ENCODE results near the gene MGLL. TPM values are rescaled to one million over a fixed set of nuclear protein-coding genes. Genes with fewer than 3 reads are reported as not detected.

The MGLL gene
- total and polyA plus RNA-seq, 4 donors = 9.4 to 277 (median 74.2) TPM

- no peak for DNase-seq (ENCODE audit: low spot score)
- no peak overlapping the region for H3K4me3 ChIP-seq (ENCODE audit: low read depth in 1 of 3, low read length in 3 of 3)
- H3K4me1 ChIP-seq (ENCODE audit: control insufficient read depth in 4 of 4, insufficient read depth in 4 of 4, low read length in 3 of 4) = peaks cover 0 to 5% (median 0%) of the 10 kb centered on the region in 4 donors
- peaks cover 3 to 20% (median 12%) of the 10 kb centered on the region in 4 donors for H3K36me3 ChIP-seq (ENCODE audit: control insufficient read depth in 4 of 4, insufficient read depth in 3 of 4, low read depth in 1 of 4, low read length in 3 of 4)
- TF ChIP-seq EGR1 (IDR thresholded peaks at IDR 0.05; ENCODE audit: low read depth in 2 of 2) (no peak), REST (IDR thresholded peaks at IDR 0.05) (no peak), GABPA (IDR thresholded peaks at IDR 0.05 in 1 of 2, conservative IDR thresholded peaks at IDR 0.05 in 1 of 2) (no peak), RXRA (IDR thresholded peaks at IDR 0.05) (no peak), MAX (IDR thresholded peaks at IDR 0.05) (no peak), ATF3 (IDR thresholded peaks at IDR 0.05) (no peak), CTCF (IDR thresholded peaks at IDR 0.05; ENCODE audit: low read depth, low read length, missing input control) (no peak), YY1 (IDR thresholded peaks at IDR 0.05) (no peak), HNF4G (IDR thresholded peaks at IDR 0.05) (no peak), JUND (IDR thresholded peaks at IDR 0.05) (no peak), ZBTB33 (IDR thresholded peaks at IDR 0.05) (no peak)
- H3K9me3 ChIP-seq (ENCODE audit: control insufficient read depth in 4 of 4, low read length in 3 of 4) = no peaks in the 10 kb centered on the region
- no peaks in the 10 kb centered on the region for H3K27me3 ChIP-seq (ENCODE audit: control insufficient read depth in 4 of 4, insufficient read depth in 4 of 4, low read length in 3 of 4)
- WGBS = 88% methylated on average over 4 of the region's 4 CpGs
- H3K9ac ChIP-seq (ENCODE audit: low read depth in 1 of 2, low read length in 2 of 2) = no peak overlapping the region
- H3K27ac ChIP-seq (ENCODE audit: low read depth in 1 of 2, low read length in 2 of 2) = no peak overlapping the region
Measured at GRCh38 chr3:127690106-127690505, 132.2 kb downstream of the MGLL start.

- no peak overlapping the region for H3K27ac ChIP-seq (ENCODE audit: low read depth in 1 of 2, low read length in 2 of 2)
- H3K9ac ChIP-seq (ENCODE audit: low read depth in 1 of 2, low read length in 2 of 2) = no peak overlapping the region
- WGBS = 93% methylated on average over 19 of the region's 19 CpGs
- no peak for TF ChIP-seq ATF3 (IDR thresholded peaks at IDR 0.05)
- no peak for TF ChIP-seq EGR1 (IDR thresholded peaks at IDR 0.05; ENCODE audit: low read depth in 2 of 2)
- TF ChIP-seq TAF1 (conservative IDR thresholded peaks at IDR 0.05) = no peak
- TF ChIP-seq MAX (IDR thresholded peaks at IDR 0.05) = no peak
- TF ChIP-seq JUND (IDR thresholded peaks at IDR 0.05) = no peak
- no peak for TF ChIP-seq RXRA (IDR thresholded peaks at IDR 0.05)
- TF ChIP-seq HNF4G (IDR thresholded peaks at IDR 0.05) = no peak
- TF ChIP-seq NR2F2 (IDR thresholded peaks at IDR 0.05) = no peak
- TF ChIP-seq ZBTB33 (IDR thresholded peaks at IDR 0.05) = no peak
- TF ChIP-seq SP1 (IDR thresholded peaks at IDR 0.05) = no peak
- TF ChIP-seq RAD21 (IDR thresholded peaks at IDR 0.05) = no peak
- TF ChIP-seq GABPA (IDR thresholded peaks at IDR 0.05 in 1 of 2, conservative IDR thresholded peaks at IDR 0.05 in 1 of 2) = no peak
- TF ChIP-seq FOXA1 (IDR thresholded peaks at IDR 0.05) = no peak
- TF ChIP-seq FOXA2 (IDR thresholded peaks at IDR 0.05) = no peak
Measured at GRCh38 chr3:127689266-127689860, 133.0 kb downstream of the MGLL start.

More at GRCh38 chr3:127689266-127689860, 133.0 kb downstream of the MGLL start:
- peaks cover 3 to 20% (median 12%) of the 10 kb centered on the region in 4 donors for H3K36me3 ChIP-seq (ENCODE audit: control insufficient read depth in 4 of 4, insufficient read depth in 3 of 4, low read depth in 1 of 4, low read length in 3 of 4)
- no peaks in the 10 kb centered on the region for H3K27me3 ChIP-seq (ENCODE audit: control insufficient read depth in 4 of 4, insufficient read depth in 4 of 4, low read length in 3 of 4)
- no peaks in the 10 kb centered on the region for H3K9me3 ChIP-seq (ENCODE audit: control insufficient read depth in 4 of 4, low read length in 3 of 4)
- peaks cover 0 to under 1% (median 0%) of the 10 kb centered on the region in 4 donors for H3K4me1 ChIP-seq (ENCODE audit: control insufficient read depth in 4 of 4, insufficient read depth in 4 of 4, low read length in 3 of 4)
- DNase-seq (ENCODE audit: low spot score) = no peak
- no peak overlapping the region for H3K4me3 ChIP-seq (ENCODE audit: low read depth in 1 of 3, low read length in 3 of 3)
